Measurements from ENCODE around the gene KDELR3.
"Not testable (repeated sequence)": the region's sequence is repeated elsewhere in the genome, so short reads cannot be mapped to it uniquely, and the experiment has no call there.

The KDELR3 gene

GRCh38 chr22:38467438-38467903 lies 425 bp upstream of the KDELR3 start:
- Histone ChIP-seq H3K9me3 (ENCODE audit: low read depth, low read length) (no peaks in the 10 kb centered on the region), H3K9ac (ENCODE audit: insufficient read length) (no peak overlapping the region), H3K27ac (no peak overlapping the region), H3K4me3 (no peak overlapping the region), H3K36me3 (ENCODE audit: insufficient read depth, low read length) (no peaks in the 10 kb centered on the region)
- DNase-seq (ENCODE audit: low read depth, low spot score), result no peak
- TF ChIP-seq FOXP2 (optimal IDR thresholded peaks at IDR 0.05; ENCODE audit: control extremely low read depth, extremely low read length, insufficient read depth), result no peak
- TF ChIP-seq EZH2 (IDR thresholded peaks at IDR 0.05), result no peak
- no peak for TF ChIP-seq POLR2AphosphoS5 (IDR thresholded peaks at IDR 0.05; ENCODE audit: borderline replicate concordance, low read depth, low read length)

DNA sequence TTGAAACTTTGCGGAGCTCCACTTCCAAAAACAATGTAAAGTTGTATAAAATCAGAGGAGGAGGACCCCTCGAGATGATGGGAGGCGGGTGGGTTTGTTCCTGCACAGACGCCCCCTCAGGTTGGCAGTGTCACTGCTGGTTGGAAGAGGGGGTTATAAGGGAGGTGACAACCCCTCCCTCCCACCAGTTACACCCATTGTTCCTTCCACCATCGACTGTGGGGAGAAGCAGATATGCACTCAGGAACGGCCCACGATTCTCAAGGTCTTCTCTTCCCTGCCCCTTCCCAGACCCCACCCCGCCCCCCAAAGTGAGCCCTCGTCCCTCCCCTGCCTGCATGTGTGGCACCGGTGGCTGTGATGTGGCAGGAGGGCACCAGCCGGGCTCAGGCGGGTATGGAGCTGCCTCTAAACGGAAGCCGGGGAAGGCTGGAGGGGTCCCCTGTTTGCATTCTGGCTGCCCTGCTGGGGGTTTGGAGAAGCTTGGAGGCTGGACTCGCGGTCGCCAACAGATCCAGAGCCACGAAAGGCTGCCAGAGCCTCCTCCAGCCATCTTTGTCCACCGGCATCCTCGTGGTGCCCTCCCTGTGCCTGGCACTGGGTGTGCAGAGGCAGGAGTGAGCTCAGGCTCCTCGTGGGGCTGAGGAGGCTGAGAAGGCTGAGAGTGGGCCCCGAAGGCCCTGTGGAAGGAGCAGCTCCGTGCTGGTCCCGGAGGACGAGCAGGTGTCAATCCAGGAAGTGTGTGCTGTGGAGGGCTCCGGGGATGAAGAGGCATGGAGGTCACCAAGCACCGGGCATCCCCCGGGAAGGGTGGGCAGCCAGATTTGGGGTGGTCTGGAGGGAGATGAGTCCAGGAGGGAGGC lies 778 bp downstream of the KDELR3 start:
- Histone ChIP-seq H3K36me3 (ENCODE audit: insufficient read depth, low read length) (no peaks in the 10 kb centered on the region), H3K9me3 (ENCODE audit: low read depth, low read length) (no peaks in the 10 kb centered on the region), H3K4me3 (no peak overlapping the region), H3K9ac (ENCODE audit: insufficient read length) (no peak overlapping the region), H3K27ac (no peak overlapping the region)
- TF ChIP-seq EZH2 (IDR thresholded peaks at IDR 0.05) (no peak), POLR2AphosphoS5 (IDR thresholded peaks at IDR 0.05; ENCODE audit: borderline replicate concordance, low read depth, low read length) (no peak), FOXP2 (optimal IDR thresholded peaks at IDR 0.05; ENCODE audit: control extremely low read depth, extremely low read length, insufficient read depth) (no peak)
- no peak for DNase-seq (ENCODE audit: low read depth, low spot score)

DNA sequence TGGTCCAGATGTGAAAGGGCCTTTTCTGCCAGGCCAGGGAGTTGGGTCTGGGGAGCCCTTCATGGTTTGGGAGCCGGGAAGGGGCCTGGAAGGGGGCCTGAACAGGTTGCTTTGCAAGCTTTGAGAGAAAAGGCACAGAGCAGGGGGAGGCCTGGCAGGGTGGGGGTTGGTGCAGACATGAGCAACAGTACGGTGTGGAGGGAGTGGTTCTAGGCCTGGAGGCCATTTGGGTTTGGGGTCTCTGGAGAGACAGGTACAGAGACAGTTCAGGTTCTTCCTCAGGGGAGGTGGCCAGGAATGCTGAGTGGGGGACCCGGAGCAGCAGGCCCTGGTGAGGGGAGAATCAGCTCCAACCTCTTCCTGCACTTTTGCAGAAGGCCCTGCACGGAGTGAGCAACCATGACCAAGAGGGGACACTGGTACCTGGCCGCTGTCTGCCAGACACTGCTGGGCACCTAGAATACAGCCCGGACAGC lies 1.4 kb downstream of the KDELR3 start:
- no peaks in the 10 kb centered on the region for H3K36me3 ChIP-seq (ENCODE audit: insufficient read depth, low read length)
- H3K4me3 ChIP-seq, result no peak overlapping the region
- TF ChIP-seq FOXP2 (optimal IDR thresholded peaks at IDR 0.05; ENCODE audit: control extremely low read depth, extremely low read length, insufficient read depth), result no peak
- no peak overlapping the region for H3K27ac ChIP-seq
- no peak for DNase-seq (ENCODE audit: low read depth, low spot score)
- H3K9ac ChIP-seq (ENCODE audit: insufficient read length), result no peak overlapping the region
- H3K9me3 ChIP-seq (ENCODE audit: low read depth, low read length), result no peaks in the 10 kb centered on the region

DNA sequence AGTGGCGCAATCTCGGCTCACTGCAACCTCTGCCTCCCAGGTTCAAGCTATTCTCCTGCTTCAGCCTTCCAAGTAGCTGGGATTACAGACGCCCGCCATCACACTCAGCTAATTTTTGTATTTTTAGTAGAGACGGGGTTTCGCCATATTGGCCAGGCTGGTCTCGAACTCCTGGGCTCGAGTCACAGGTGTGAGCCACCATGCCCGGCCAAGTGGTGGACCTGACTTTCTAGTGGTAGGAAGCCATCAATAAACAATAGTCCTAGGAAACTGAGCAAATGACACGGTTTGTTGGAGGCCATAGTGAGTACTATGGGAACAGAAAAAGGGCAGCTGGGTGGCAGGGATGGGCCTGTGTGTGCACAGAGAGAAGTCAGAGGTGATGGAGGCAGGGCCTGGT lies 2.3 kb downstream of the KDELR3 start:
- not testable (repeated sequence) for H3K27ac ChIP-seq; DNase-seq (ENCODE audit: low read depth, low spot score); H3K4me3 ChIP-seq; H3K9ac ChIP-seq (ENCODE audit: insufficient read length); H3K36me3 ChIP-seq (ENCODE audit: insufficient read depth, low read length); H3K9me3 ChIP-seq (ENCODE audit: low read depth, low read length)

GRCh38 chr22:38471237-38471636 lies 3.3 kb downstream of the KDELR3 start:
- H3K4me3 ChIP-seq, result no peak overlapping the region
- no peak for DNase-seq (ENCODE audit: low read depth, low spot score)
- H3K27ac ChIP-seq, result no peak overlapping the region
- H3K9ac ChIP-seq (ENCODE audit: insufficient read length), result no peak overlapping the region
- H3K9me3 ChIP-seq (ENCODE audit: low read depth, low read length), result no peaks in the 10 kb centered on the region
- H3K36me3 ChIP-seq (ENCODE audit: insufficient read depth, low read length), result no peaks in the 10 kb centered on the region
- TF ChIP-seq FOXP2 (optimal IDR thresholded peaks at IDR 0.05; ENCODE audit: control extremely low read depth, extremely low read length, insufficient read depth), result no peak
- TF ChIP-seq POLR2AphosphoS5 (IDR thresholded peaks at IDR 0.05; ENCODE audit: borderline replicate concordance, low read depth, low read length), result no peak
- TF ChIP-seq EZH2 (IDR thresholded peaks at IDR 0.05), result no peak

DNA sequence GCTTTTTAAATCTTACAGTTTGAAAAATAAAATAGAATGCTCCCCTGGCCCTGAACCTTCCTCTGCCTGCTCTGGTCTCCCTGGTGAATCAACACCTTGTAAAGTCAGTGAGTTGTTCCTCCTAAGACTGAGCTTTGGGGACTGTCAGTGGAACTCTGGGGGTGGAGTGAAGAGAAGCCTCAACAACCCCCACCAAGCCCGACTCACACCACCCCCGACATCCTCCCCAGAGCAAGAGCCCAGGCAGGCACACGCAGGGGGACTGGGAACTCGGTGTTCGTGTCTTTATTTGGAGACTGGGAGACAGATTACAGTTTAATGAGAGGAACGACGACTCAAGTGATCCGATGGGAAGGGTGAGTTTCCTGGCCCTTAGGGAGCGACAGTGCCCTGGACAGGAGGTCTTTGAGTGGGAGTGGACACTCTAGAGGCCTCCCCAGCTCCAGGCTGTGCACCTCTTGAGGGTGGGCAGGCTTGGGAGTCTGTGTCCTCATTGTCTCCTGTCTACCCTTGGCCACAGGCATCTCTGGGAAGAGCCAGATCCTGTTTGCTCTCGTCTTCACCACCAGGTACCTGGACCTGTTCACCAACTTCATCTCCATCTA lies 6.2 kb downstream of the KDELR3 start:
- no peak for DNase-seq (ENCODE audit: low read depth, low spot score)
- Histone ChIP-seq H3K27ac (no peak overlapping the region), H3K9ac (ENCODE audit: insufficient read length) (no peak overlapping the region), H3K4me3 (no peak overlapping the region), H3K36me3 (ENCODE audit: insufficient read depth, low read length) (no peaks in the 10 kb centered on the region), H3K9me3 (ENCODE audit: low read depth, low read length) (no peaks in the 10 kb centered on the region)
- no peak for TF ChIP-seq FOXP2 (optimal IDR thresholded peaks at IDR 0.05; ENCODE audit: control extremely low read depth, extremely low read length, insufficient read depth)
- TF ChIP-seq POLR2AphosphoS5 (IDR thresholded peaks at IDR 0.05; ENCODE audit: borderline replicate concordance, low read depth, low read length), result no peak
- no peak for TF ChIP-seq EZH2 (IDR thresholded peaks at IDR 0.05)

DNA sequence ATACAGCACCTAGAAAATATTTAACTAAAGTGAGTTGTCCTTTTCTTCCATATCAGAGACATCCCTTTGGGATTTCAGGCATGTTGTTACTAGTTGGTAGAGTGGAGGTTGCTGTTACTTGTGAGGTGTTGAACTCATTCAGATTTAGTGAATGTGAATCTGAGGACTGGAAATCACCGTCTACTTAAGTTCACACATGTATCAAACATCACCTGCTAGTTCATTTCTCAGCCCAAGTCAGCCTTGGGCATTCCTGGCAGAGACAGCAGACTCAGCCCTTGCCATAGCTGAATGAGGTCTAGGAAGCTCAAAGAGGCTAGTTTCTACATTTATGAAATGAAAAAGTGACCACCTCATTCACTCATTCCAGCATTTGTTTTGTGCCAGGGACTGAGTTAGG lies 9.7 kb downstream of the KDELR3 start:
- no peak overlapping the region for H3K4me3 ChIP-seq
- no peak overlapping the region for H3K9ac ChIP-seq (ENCODE audit: insufficient read length)
- no peak overlapping the region for H3K27ac ChIP-seq
- H3K9me3 ChIP-seq (ENCODE audit: low read depth, low read length), result no peaks in the 10 kb centered on the region
- no peak for DNase-seq (ENCODE audit: low read depth, low spot score)
- H3K36me3 ChIP-seq (ENCODE audit: insufficient read depth, low read length), result peaks cover 17% of the 10 kb centered on the region
- no peak for TF ChIP-seq POLR2AphosphoS5 (IDR thresholded peaks at IDR 0.05; ENCODE audit: borderline replicate concordance, low read depth, low read length)
- no peak for TF ChIP-seq EZH2 (IDR thresholded peaks at IDR 0.05)
- no peak for TF ChIP-seq FOXP2 (optimal IDR thresholded peaks at IDR 0.05; ENCODE audit: control extremely low read depth, extremely low read length, insufficient read depth)

DNA sequence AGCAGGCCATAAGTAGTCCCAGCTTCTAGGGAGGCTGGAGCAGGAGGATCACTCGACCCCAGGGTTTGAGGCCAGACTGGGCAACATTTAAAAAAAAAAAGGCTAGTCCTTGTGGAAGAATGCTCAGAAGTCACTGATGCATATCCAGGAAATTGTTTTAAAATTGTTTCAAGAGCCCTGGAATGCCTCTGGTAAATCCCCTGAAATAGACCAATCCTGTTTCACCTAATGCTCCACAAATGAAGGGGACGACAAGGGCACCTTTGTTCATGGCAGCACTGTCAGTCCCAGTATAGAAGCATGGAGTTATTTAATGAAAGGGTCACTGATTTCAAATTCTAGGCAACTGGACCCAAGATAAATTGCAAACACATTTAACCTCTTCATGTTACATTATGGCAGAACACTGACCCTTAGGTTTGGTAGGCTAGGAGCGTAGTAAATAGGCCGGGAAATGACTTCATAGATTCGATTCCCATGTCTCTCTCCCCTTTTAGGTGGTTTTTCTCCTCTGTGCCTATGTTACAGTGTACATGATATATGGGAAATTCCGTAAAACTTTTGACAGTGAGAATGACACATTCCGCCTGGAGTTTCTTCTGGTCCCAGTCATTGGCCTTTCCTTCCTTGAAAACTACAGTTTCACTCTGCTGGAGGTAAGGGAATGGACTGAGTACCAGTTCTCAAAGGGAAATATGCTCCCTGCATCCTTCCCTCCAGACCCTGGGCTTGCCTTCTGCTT lies 11.4 kb downstream of the KDELR3 start:
- Histone ChIP-seq H3K27ac (peak overlapping the region; percentile 61; the same call in 1 of the 2 replicates), H3K9me3 (ENCODE audit: low read depth, low read length) (no peaks in the 10 kb centered on the region), H3K9ac (ENCODE audit: insufficient read length) (no peak overlapping the region), H3K4me3 (no peak overlapping the region), H3K36me3 (ENCODE audit: insufficient read depth, low read length) (peaks cover 34% of the 10 kb centered on the region)
- TF ChIP-seq EZH2 (IDR thresholded peaks at IDR 0.05), result no peak
- TF ChIP-seq FOXP2 (optimal IDR thresholded peaks at IDR 0.05; ENCODE audit: control extremely low read depth, extremely low read length, insufficient read depth), result no peak
- TF ChIP-seq POLR2AphosphoS5 (IDR thresholded peaks at IDR 0.05; ENCODE audit: borderline replicate concordance, low read depth, low read length), result no peak; the same call in 1 of the 2 replicates
- DNase-seq (ENCODE audit: low read depth, low spot score), result no peak

Data from SK-N-MC (cell line).